Measurements from ENCODE around the gene PSD4. TPM values are rescaled to one million over a fixed set of nuclear protein-coding genes. Genes with fewer than 3 reads are reported as not detected.

Gene PSD4
- total RNA-seq, 1 experiment from 2014 or later: 12.6 TPM

DNA sequence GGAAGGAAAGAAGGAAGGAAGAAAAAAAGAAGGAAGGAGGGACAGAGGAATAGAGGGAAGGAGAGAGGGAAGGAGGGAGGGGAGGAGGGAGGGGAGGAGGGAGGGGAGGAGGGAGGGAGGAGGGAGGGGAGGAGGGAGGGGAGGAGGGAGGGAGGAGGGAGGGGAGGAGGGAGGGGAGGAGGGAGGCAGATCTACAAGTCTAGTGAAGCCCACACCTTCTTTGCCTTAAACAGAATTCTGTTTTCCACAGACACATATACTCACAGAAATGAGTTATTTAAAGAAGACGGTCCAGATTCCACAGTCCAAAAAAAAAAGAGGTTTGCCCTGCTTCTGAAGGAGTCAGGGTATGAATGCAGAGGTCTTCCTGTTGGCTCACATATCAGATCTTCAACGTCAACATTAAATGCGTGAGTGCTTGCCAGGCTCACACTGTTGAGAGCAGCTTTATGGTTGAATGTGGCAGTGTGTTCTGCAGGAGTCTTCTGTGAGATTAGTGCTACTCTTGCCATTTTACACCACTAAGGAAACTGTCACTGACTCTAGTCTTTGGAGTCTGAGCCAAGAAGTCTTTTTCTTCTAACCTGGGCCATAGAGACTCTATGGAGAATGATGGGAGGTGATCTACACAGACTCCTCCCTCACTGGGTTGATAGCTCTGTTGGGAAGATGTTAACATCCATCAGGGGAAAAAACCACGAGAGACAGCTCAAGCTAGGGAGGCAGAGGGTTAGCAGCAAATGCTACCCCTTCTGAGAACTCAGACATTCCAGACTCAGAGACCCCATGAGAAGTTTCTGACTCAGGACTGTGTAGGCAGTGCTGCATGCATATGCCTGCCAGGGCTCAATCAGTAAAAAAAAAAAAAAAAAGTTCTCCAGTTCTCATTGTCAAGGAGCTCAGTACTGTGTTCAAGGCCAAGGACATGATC lies 81.6 kb downstream of the PSD4 start:
- intact Hi-C loops (cut with micrococcal nuclease): no loop called here
- no peak for TF ChIP-seq EZH2phosphoT487 (IDR thresholded peaks at IDR 0.05; ENCODE audit: borderline replicate concordance)
- TF ChIP-seq, protein P1, sequence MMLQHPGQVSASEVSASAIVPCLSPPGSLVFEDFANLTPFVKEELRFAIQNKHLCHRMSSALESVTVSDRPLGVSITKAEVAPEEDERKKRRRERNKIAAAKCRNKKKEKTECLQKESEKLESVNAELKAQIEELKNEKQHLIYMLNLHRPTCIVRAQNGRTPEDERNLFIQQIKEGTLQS (IDR thresholded peaks at IDR 0.05): no peak
- TF ChIP-seq ELF1 (IDR thresholded peaks at IDR 0.05; ENCODE audit: borderline replicate concordance, low read depth): no peak
- no peak for TF ChIP-seq YY1 (IDR thresholded peaks at IDR 0.05; ENCODE audit: extremely low read depth, insufficient replicate concordance, low read depth, low read length)
- no peak for TF ChIP-seq ZNF274 (IDR thresholded peaks at IDR 0.05; ENCODE audit: low read depth, low read length)
- TF ChIP-seq SIN3A (IDR thresholded peaks at IDR 0.05; ENCODE audit: low read depth): no peak
- no peak for TF ChIP-seq CBX3 (IDR thresholded peaks at IDR 0.05; ENCODE audit: low read depth)
- TF ChIP-seq TCF7L2 (IDR thresholded peaks at IDR 0.05; ENCODE audit: borderline replicate concordance, extremely low read depth, insufficient read depth, insufficient read length): no peak
- TF ChIP-seq EZH2 (IDR thresholded peaks at IDR 0.05): no peak
- TF ChIP-seq, protein P2, sequence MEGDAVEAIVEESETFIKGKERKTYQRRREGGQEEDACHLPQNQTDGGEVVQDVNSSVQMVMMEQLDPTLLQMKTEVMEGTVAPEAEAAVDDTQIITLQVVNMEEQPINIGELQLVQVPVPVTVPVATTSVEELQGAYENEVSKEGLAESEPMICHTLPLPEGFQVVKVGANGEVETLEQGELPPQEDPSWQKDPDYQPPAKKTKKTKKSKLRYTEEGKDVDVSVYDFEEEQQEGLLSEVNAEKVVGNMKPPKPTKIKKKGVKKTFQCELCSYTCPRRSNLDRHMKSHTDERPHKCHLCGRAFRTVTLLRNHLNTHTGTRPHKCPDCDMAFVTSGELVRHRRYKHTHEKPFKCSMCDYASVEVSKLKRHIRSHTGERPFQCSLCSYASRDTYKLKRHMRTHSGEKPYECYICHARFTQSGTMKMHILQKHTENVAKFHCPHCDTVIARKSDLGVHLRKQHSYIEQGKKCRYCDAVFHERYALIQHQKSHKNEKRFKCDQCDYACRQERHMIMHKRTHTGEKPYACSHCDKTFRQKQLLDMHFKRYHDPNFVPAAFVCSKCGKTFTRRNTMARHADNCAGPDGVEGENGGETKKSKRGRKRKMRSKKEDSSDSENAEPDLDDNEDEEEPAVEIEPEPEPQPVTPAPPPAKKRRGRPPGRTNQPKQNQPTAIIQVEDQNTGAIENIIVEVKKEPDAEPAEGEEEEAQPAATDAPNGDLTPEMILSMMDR (IDR thresholded peaks at IDR 0.05 in 2 of 3, conservative IDR thresholded peaks at IDR 0.05 in 1 of 3; ENCODE audit: borderline replicate concordance in 1 of 3, insufficient read depth in 1 of 3, low read depth in 2 of 3, low read length in 2 of 3): no peak
- no peak for TF ChIP-seq SRF (IDR thresholded peaks at IDR 0.05; ENCODE audit: low read depth)
- no peak for TF ChIP-seq POLR2A (IDR thresholded peaks at IDR 0.05; ENCODE audit: borderline replicate concordance, extremely low read depth, insufficient read depth, insufficient read length)
- no peak for TF ChIP-seq JUND (IDR thresholded peaks at IDR 0.05)
- no peak for TF ChIP-seq CEBPB (IDR thresholded peaks at IDR 0.05; ENCODE audit: low read depth)
- no peak for TF ChIP-seq FOSL1 (IDR thresholded peaks at IDR 0.05; ENCODE audit: low read depth)
- TF ChIP-seq RAD21 (IDR thresholded peaks at IDR 0.05; ENCODE audit: low read depth): no peak
- no peak for TF ChIP-seq SP1 (IDR thresholded peaks at IDR 0.05; ENCODE audit: low read depth)
- TF ChIP-seq, protein P3, sequence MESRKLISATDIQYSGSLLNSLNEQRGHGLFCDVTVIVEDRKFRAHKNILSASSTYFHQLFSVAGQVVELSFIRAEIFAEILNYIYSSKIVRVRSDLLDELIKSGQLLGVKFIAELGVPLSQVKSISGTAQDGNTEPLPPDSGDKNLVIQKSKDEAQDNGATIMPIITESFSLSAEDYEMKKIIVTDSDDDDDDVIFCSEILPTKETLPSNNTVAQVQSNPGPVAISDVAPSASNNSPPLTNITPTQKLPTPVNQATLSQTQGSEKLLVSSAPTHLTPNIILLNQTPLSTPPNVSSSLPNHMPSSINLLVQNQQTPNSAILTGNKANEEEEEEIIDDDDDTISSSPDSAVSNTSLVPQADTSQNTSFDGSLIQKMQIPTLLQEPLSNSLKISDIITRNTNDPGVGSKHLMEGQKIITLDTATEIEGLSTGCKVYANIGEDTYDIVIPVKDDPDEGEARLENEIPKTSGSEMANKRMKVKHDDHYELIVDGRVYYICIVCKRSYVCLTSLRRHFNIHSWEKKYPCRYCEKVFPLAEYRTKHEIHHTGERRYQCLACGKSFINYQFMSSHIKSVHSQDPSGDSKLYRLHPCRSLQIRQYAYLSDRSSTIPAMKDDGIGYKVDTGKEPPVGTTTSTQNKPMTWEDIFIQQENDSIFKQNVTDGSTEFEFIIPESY (IDR thresholded peaks at IDR 0.05; ENCODE audit: extremely low read depth, insufficient replicate concordance, low read length): no peak
- TF ChIP-seq, protein P4, sequence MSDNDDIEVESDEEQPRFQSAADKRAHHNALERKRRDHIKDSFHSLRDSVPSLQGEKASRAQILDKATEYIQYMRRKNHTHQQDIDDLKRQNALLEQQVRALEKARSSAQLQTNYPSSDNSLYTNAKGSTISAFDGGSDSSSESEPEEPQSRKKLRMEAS (IDR thresholded peaks at IDR 0.05): no peak
- Histone ChIP-seq H3K27me3 (ENCODE audit: insufficient read depth, low read length) (no peaks in the 10 kb centered on the region), H3K4me1 (ENCODE audit: control insufficient read depth in 1 of 2, insufficient read depth in 2 of 2, low read length in 2 of 2) (peaks cover 0 to 10% of the 10 kb centered on the region in 2 experiments; a peak in 1 of 4 replicates), H4K20me1 (ENCODE audit: insufficient read depth) (no peaks in the 10 kb centered on the region), H3K9me2 (ENCODE audit: insufficient read depth) (no peaks in the 10 kb centered on the region), H3K4me2 (ENCODE audit: low read length) (no peak overlapping the region), H3K36me3 (ENCODE audit: control insufficient read depth in 1 of 2, insufficient read depth in 2 of 2, low read length in 2 of 2) (peaks cover 7 to 11% of the 10 kb centered on the region in 2 experiments; a peak in 1 of 4 replicates), H3K9ac (ENCODE audit: low read length) (no peak overlapping the region), H3K27ac (ENCODE audit: low read depth, low read length) (no peak overlapping the region), H3K4me3 (replicated peaks in 1 of 2; ENCODE audit: low read depth in 1 of 2, low read length in 2 of 2) (no peak overlapping the region), H2AFZ (ENCODE audit: low read depth, low read length, poor library complexity, severe bottlenecking) (no peak overlapping the region), H3K9me3 (ENCODE audit: control insufficient read depth in 1 of 2, insufficient read depth in 1 of 2, low read depth in 1 of 2, low read length in 2 of 2) (no peaks in the 10 kb centered on the region), H3K79me2 (ENCODE audit: insufficient read depth, low read length) (no peaks in the 10 kb centered on the region)
- ATAC-seq: no peak
- CTCF ChIA-PET: no interaction called here
- no TSS peak for BruUV-seq (replicated peaks)
- no peak for DNase-seq (ENCODE audit: low read depth, low spot score)
- POLR2A ChIA-PET: no interaction called here
- RAD21 ChIA-PET (ENCODE audit: low non-redundant PET in 1 of 2, low total read pairs in 2 of 2, uncharacterized antibody in 2 of 2, unreplicated experiment in 2 of 2): no interaction called here

Data from HCT116 (cell line).